IMR-90 (cell line): Measurements from ENCODE around the gene LRRC3B. TPM values are rescaled to one million over a fixed set of nuclear protein-coding genes. Genes with fewer than 3 reads are reported as not detected.

Experiments
- ATAC-seq: fragments of 200-7000 bp; cut with Tn5 transposase; 2 replicates; pipeline ENCODE4 v1.9.1; 2020; ENCODE audit warnings: low read depth, mild to moderate bottlenecking, moderate library complexity
- BruUV-seq: library from RNA; stranded (reverse); fragments of 400-500 nt; replicated peaks from 2 replicates; lab custom pipeline; 2021; lab: Mats Ljungman, UMichigan
- CTCF ChIA-PET: fragments of 300-600 bp; formaldehyde crosslinking; extraction: SDS; loops from one replicate; lab custom pipeline; 2021; ENCODE audit warnings: antibody characterized with exemption; lab: Yijun Ruan, JAX
- POLR2A ChIA-PET: fragments of 300-600 bp; sonication (Branson Sonifier 250); formaldehyde crosslinking; loops from one replicate; lab custom pipeline; 2022; ENCODE audit warnings: antibody characterized with exemption; ENCODE audit not compliant: unreplicated experiment; lab: Charles Lee
- DNase-seq: peaks from one replicate; pipeline ENCODE4 v3.0.0; 2013
- H2AFZ ChIP-seq: replicated peaks from 2 replicates; pipeline ENCODE3; 2013; ENCODE audit warnings: low read length, mild to moderate bottlenecking; ENCODE audit not compliant: poor library complexity
- H2AK5ac ChIP-seq: 2 replicates; pipeline ENCODE4 v1.6.1; 2013; ENCODE audit warnings: low read depth, low read length, inconsistent platforms
- H2AK9ac ChIP-seq: replicated peaks from 2 replicates; pipeline ENCODE3; 2013; ENCODE audit warnings: mild to moderate bottlenecking, low read depth, low read length, moderate library complexity; ENCODE audit not compliant: poor library complexity
- H2BK120ac ChIP-seq: 2 replicates; pipeline ENCODE4 v1.6.1; 2013; ENCODE audit warnings: low read depth, low read length, inconsistent platforms
- H2BK15ac ChIP-seq: 3 replicates; pipeline ENCODE4 v1.6.1; 2013; ENCODE audit warnings: low read depth, low read length, inconsistent platforms
- H2BK20ac ChIP-seq: 2 replicates; pipeline ENCODE4 v1.6.1; 2013; ENCODE audit warnings: low read depth, mild to moderate bottlenecking, inconsistent platforms, low read length, moderate library complexity
- H2BK5ac ChIP-seq: 2 replicates; pipeline ENCODE4 v1.6.1; 2013; ENCODE audit warnings: mild to moderate bottlenecking, low read depth, low read length, inconsistent platforms; ENCODE audit not compliant: poor library complexity, severe bottlenecking
- H3K14ac ChIP-seq: replicated peaks from 2 replicates; pipeline ENCODE4 v1.6.1; 2013; ENCODE audit warnings: low read depth, low read length, inconsistent platforms
- H3K18ac ChIP-seq: 2 replicates; pipeline ENCODE4 v1.6.1; 2013; ENCODE audit warnings: low read depth, low read length, control low read depth
- H3K23ac ChIP-seq: 2 replicates; pipeline ENCODE4 v1.6.1; 2013; ENCODE audit warnings: low read depth, low read length, inconsistent platforms
- H3K27ac ChIP-seq: 2 replicates; pipeline ENCODE4 v1.5.1; 2013; ENCODE audit warnings: mild to moderate bottlenecking, control low read depth, low read length; ENCODE audit not compliant: insufficient read depth
- H3K27me3 ChIP-seq: 2 replicates; pipeline ENCODE4 v1.6.1; 2013; ENCODE audit warnings: low read length; ENCODE audit not compliant: control insufficient read depth, insufficient read depth
- H3K36me3 ChIP-seq: 2 replicates; pipeline ENCODE4 v1.6.1; 2013; ENCODE audit warnings: low read length, mixed read lengths; ENCODE audit not compliant: control insufficient read depth, insufficient read depth
- H3K4ac ChIP-seq: 2 replicates; pipeline ENCODE4 v1.6.1; 2013; ENCODE audit warnings: low read depth, low read length, inconsistent platforms
- H3K4me1 ChIP-seq: 2 replicates; pipeline ENCODE4 v1.6.1; 2013; ENCODE audit warnings: low read length, mixed read lengths; ENCODE audit not compliant: control insufficient read depth, insufficient read depth
- H3K4me2 ChIP-seq: 2 replicates; pipeline ENCODE4 v1.6.1; 2013; ENCODE audit warnings: low read depth, mild to moderate bottlenecking, control low read depth, low read length, moderate library complexity
- H3K4me3 ChIP-seq: 2 replicates; pipeline ENCODE4 v1.5.1; 2013; ENCODE audit warnings: low read depth, mild to moderate bottlenecking, control low read depth, low read length, moderate library complexity; ENCODE audit not compliant: insufficient read depth
- H3K56ac ChIP-seq: 2 replicates; pipeline ENCODE4 v1.6.1; 2013; ENCODE audit warnings: low read length, inconsistent platforms; ENCODE audit not compliant: insufficient read depth; ENCODE audit errors: extremely low read depth
- H3K79me1 ChIP-seq, 2 experiments: 2 replicates each; pipeline ENCODE4 v1.6.1; 2013; ENCODE audit warnings: low read length in 2 of 2, inconsistent platforms in 1 of 2, low read depth in 1 of 2
- H3K9ac ChIP-seq: 2 replicates; pipeline ENCODE4 v1.6.1; 2013; ENCODE audit warnings: low read depth, low read length, control low read depth
- H3K9me1 ChIP-seq: 2 replicates; pipeline ENCODE4 v1.6.1; 2013; ENCODE audit warnings: low read length, inconsistent platforms; ENCODE audit not compliant: insufficient read depth
- H3K9me3 ChIP-seq: 2 replicates; pipeline ENCODE4 v1.6.1; 2013; ENCODE audit warnings: low read length; ENCODE audit not compliant: control insufficient read depth, insufficient read depth
- H4K20me1 ChIP-seq: 2 replicates; pipeline ENCODE4 v1.6.1; 2013; ENCODE audit warnings: low read length, inconsistent platforms; ENCODE audit not compliant: insufficient read depth
- H4K5ac ChIP-seq: 2 replicates; pipeline ENCODE4 v1.6.1; 2013; ENCODE audit warnings: mild to moderate bottlenecking, low read depth, low read length, control low read depth
- H4K8ac ChIP-seq, 2 experiments: 2 replicates each; pipeline ENCODE4 v1.6.1; 2013; ENCODE audit warnings: low read depth in 2 of 2, low read length in 2 of 2, control low read depth in 1 of 2, inconsistent platforms in 1 of 2
- H4K91ac ChIP-seq: 2 replicates; pipeline ENCODE4 v1.6.1; 2013; ENCODE audit warnings: low read depth, low read length, inconsistent platforms; ENCODE audit not compliant: insufficient read depth
- MXI1 ChIP-seq: IDR thresholded peaks from 2 replicates; pipeline ENCODE4 v1.6.1; 2012; ENCODE audit warnings: low read depth, mild to moderate bottlenecking, low read length, moderate library complexity, borderline replicate concordance
- NFE2L2 ChIP-seq: fragments of 150-350 bp; IDR thresholded peaks from 2 replicates; pipeline ENCODE4 v1.6.1; 2016; ENCODE audit warnings: low read depth, mild to moderate bottlenecking, low read length
- RAD21 ChIP-seq: IDR thresholded peaks from 2 replicates; pipeline ENCODE4 v1.6.1; 2012; ENCODE audit warnings: low read length, improper control_type of control experiment
- RCOR1 ChIP-seq: IDR thresholded peaks from 2 replicates; pipeline ENCODE4 v1.6.1; 2012; ENCODE audit warnings: mild to moderate bottlenecking, low read length, improper control_type of control experiment; ENCODE audit not compliant: insufficient replicate concordance
- WGBS, 2 experiments: methylation state at CpG; one replicate each; pipeline versions ENCODE4 v1.1.5 to v1.1.7; 2013; ENCODE audit warnings: missing lambda C conversion rate in 2 of 2; ENCODE audit not compliant: insufficient read length in 1 of 2; ENCODE audit errors: extremely low coverage in 2 of 2; 5-methylcytosine and 5-hydroxymethylcytosine counted together
- dilution Hi-C: fragments of 300-500 bp; cut with HindIII; formaldehyde crosslinking; loops from one replicate; pipeline ENCODE4 v1.14.3; 2018; ENCODE audit warnings: low sequenced_read_pairs; ENCODE audit not compliant: unreplicated experiment
- in situ Hi-C: fragments of 300-500 bp; cut with MboI; formaldehyde crosslinking; loops from 3 replicates; pipeline ENCODE4 v1.14.3; 2019; ENCODE audit warnings: low sequenced_read_pairs, inconsistent platforms, mixed read lengths
- intact Hi-C: fragments of 100-400 bp; cut with micrococcal nuclease; formaldehyde crosslinking; loops from 2 replicates; pipeline ENCODE4 v1.10.0; 2022
- polyA plus RNA-seq, 3 experiments: library from polyadenylated mRNA; depleted of rRNA; stranded (reverse); fragments of >200 nt; gene quantifications; 2 replicates each; pipeline ENCODE4 v1.2.3, GENCODE V29; 2012; ENCODE audit warnings: low replicate concordance in 1 of 3
- total RNA-seq: library from RNA; depleted of rRNA; stranded (reverse); fragments of >200 nt; gene quantifications from 2 replicates; pipeline ENCODE4 v1.2.3, GENCODE V29; 2012
- TF ChIP-seq, protein P1 (sequence below): fragments of 150-350 bp; IDR thresholded peaks from 2 replicates; pipeline ENCODE4 v1.6.1; 2016; ENCODE audit warnings: low read depth, mild to moderate bottlenecking, low read length, moderate library complexity, borderline replicate concordance

The LRRC3B gene
- total and polyA plus RNA-seq, 2 of the 4 experiments (the other 2 are of a cell fraction) = not detected

GRCh38 chr3:26636096-26636727, 13.6 kb downstream of the LRRC3B start:
- in situ Hi-C loops = no loop called here
- POLR2A ChIA-PET = no interaction called here
- no peaks in the 10 kb centered on the region for H4K20me1 ChIP-seq
- H2BK5ac ChIP-seq = no peak overlapping the region
- no peak overlapping the region for H3K4me3 ChIP-seq
- no peaks in the 10 kb centered on the region for H3K4me1 ChIP-seq
- H3K14ac ChIP-seq = no peak overlapping the region
- no peak overlapping the region for H2AK9ac ChIP-seq
- whole genome bisulfite sequencing, 2 experiments = no CpG with 5 or more reads among the region's 1 CpG
- no peak overlapping the region for H3K18ac ChIP-seq
- CTCF ChIA-PET = interaction anchor here (0.7 kb wide), 1 partner anchor 101 kb away, joined by 3 read pairs; no protein-coding TSS in a partner anchor
- H3K23ac ChIP-seq = no peak overlapping the region
- no peaks in the 10 kb centered on the region for H3K9me1 ChIP-seq
- H2BK15ac ChIP-seq = no peak overlapping the region
- no peak overlapping the region for H2AK5ac ChIP-seq
- H3K4me2 ChIP-seq = no peak overlapping the region
- H3K27ac ChIP-seq = no peak overlapping the region
- H3K9ac ChIP-seq = no peak overlapping the region
- H2AFZ ChIP-seq = no peak overlapping the region
- no peak overlapping the region for H2BK20ac ChIP-seq
- no peak overlapping the region for H2BK120ac ChIP-seq
- H3K56ac ChIP-seq = no peak overlapping the region
- H3K9me3 ChIP-seq = peaks cover 10% of the 10 kb centered on the region; the same call in 1 of the 2 replicates
- no TSS peak for BruUV-seq
- no peak overlapping the region for H4K5ac ChIP-seq
- no peak overlapping the region for H4K8ac ChIP-seq
- no peaks in the 10 kb centered on the region for H3K36me3 ChIP-seq
- dilution Hi-C loops = no loop called here
- H3K79me1 ChIP-seq = no peaks in the 10 kb centered on the region
- H4K91ac ChIP-seq = no peak overlapping the region
- DNase-seq (no peak), ATAC-seq (no peak)
- TF ChIP-seq, protein P1, sequence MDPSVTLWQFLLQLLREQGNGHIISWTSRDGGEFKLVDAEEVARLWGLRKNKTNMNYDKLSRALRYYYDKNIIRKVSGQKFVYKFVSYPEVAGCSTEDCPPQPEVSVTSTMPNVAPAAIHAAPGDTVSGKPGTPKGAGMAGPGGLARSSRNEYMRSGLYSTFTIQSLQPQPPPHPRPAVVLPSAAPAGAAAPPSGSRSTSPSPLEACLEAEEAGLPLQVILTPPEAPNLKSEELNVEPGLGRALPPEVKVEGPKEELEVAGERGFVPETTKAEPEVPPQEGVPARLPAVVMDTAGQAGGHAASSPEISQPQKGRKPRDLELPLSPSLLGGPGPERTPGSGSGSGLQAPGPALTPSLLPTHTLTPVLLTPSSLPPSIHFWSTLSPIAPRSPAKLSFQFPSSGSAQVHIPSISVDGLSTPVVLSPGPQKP = no peak
- TF ChIP-seq MXI1 = no peak
- no peak for TF ChIP-seq RAD21
- TF ChIP-seq RCOR1 = no peak
- TF ChIP-seq NFE2L2 = no peak
- intact Hi-C loops = no loop called here
- no peak overlapping the region for H3K4ac ChIP-seq
- no peaks in the 10 kb centered on the region for H3K27me3 ChIP-seq
